ENCODE results near the gene STXBP6.
"Not testable (repeated sequence)": the region's sequence is repeated elsewhere in the genome, so short reads cannot be mapped to it uniquely, and the experiment has no call there.

The STXBP6 gene

GRCh38 chr14:24850072-24850471 is 199.9 kb downstream of the STXBP6 start:
- DNase-seq = no peak

DNA sequence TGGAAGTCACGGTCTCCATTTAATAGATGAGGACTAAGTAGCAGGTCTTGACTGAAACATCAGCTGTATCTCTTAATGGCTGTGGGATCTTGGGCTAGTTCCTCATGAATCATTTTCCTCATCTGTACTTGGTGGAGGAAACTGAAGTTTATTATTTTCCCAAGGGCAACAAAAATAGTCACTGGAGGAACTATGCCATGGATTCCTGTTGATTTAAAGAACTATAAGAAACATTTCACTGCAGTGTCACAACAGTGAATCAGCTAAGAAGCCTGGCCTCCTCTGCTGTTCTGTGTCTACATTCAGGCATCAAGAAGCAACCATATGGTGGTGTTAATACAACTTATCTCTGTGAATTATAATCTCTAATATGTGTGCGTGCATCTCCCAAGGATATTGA is 200.5 kb downstream of the STXBP6 start:
- DNase-seq = no peak

DNA sequence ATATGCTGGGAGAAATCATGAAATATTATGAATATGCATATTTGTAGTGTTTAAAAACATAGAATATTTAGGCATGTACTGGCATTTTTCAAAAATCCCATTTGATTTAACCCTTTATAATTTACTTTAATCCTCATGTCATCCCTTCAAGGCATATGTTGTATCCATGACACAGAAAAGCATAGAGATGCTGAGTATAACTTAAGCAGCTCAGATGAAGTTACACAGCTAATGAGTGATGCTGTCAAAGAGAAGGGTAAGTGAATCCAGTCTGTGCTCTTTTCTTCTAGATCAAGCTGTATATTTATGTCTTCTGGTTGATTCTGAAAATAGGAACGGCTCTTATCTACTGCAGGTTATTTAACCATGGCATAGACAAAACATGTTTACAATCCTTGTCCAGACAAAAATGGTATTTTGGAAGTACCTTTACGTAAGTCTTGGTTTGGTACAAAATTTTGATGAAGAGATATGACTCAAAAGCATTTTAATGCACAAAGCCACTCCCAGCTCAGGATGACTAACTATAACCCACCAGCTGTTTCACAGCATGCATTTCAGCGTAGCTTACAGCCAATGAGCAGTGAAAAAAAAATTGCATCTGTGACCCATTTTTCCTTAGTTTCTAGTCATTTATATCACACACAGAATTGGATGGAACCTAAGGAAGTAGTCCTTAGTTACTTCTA is 201.7 kb downstream of the STXBP6 start:
- no peak for DNase-seq

GRCh38 chr14:24847568-24848095 is 202.3 kb downstream of the STXBP6 start:
- DNase-seq = no peak

- no peak for DNase-seq
Measured at GRCh38 chr14:24846261-24846660, 203.7 kb downstream of the STXBP6 start.

GRCh38 chr14:24845851-24846250 is 204.1 kb downstream of the STXBP6 start:
- DNase-seq = no peak

DNA sequence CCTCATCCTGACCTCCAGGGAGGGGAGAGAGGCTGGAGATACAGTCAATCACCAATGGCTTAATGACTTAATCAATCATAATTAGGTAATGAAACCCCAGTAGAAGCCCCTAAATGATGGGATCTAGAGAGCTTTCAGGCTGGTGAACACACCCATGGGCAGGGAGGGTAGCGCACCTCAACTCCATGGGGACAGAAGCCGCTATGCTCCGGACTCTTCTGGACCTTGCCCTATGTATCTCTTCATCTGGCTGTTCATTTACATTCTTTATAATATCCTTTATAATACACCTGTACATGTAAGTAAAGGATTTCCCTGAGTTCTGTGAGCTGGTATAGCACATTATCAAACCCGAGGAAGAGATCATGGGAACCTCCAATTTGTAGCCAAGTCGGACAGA is 205.9 kb downstream of the STXBP6 start:
- DNase-seq = no peak

GRCh38 chr14:24843494-24843893 is 206.5 kb downstream of the STXBP6 start:
- no peak for DNase-seq

DNA sequence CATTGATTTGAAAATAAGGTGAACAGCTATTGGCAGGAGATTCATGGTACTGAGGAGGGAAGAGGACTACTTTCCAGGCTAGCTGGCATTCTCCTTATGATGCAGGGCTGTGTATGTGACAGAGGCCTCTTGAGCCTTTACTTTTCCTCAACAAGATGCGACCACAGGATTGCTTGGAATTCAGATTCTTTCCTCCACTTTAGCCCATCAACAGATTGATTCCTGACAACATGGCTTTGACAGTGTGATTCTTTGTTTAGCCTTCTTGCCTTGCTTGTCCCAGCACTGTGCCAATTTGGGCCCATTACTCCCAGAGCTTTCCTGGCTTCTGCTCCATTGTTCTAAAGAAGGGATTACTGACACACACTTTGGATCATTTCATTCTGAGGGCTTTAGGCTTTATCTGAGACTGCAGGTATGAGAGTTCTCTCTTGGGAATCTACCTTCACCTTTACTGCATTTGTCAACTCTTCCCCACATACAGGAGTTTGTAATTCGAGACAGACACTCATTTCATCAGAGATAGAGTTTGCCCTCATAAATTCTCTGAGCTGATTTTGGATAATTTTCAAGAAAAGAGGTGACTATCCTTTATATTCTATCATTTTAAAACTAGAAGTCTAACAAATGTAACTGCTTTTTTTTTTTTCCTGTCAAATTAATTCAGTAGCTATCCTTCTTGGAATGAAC is 209.6 kb downstream of the STXBP6 start:
- DNase-seq = no peak

GRCh38 chr14:24839617-24840203 is 210.2 kb downstream of the STXBP6 start:
- peak; percentile 34 for DNase-seq

- DNase-seq = no peak
Measured at GRCh38 chr14:24838945-24839616, 210.9 kb downstream of the STXBP6 start.

GRCh38 chr14:24837280-24838046 is 212.5 kb downstream of the STXBP6 start:
- no peak for DNase-seq

GRCh38 chr14:24836324-24836723 is 213.6 kb downstream of the STXBP6 start:
- not testable (repeated sequence) for DNase-seq

GRCh38 chr14:24834956-24835355 is 215.0 kb downstream of the STXBP6 start:
- DNase-seq = no peak

DNA sequence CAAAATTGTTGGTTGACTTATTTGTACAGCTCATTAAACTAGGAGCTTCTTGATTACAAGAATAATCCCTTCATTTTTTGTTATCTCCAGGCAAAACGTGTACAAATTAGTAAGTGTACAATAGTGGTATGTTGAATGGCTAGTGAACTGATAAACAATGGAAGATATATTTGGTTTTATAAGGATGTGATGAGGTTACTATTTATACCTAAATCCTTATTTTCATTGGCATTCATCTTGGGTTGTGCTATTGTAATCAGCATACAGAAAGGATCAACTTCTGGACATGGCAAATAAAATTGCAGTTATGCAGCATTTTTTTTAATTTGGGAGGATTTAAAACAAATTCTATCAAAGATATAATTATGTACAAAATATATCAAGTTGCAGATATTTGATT is 216.6 kb downstream of the STXBP6 start:
- no peak for DNase-seq

GRCh38 chr14:24831677-24832076 is 218.3 kb downstream of the STXBP6 start:
- DNase-seq = no peak

GRCh38 chr14:24829862-24830261 is 220.1 kb downstream of the STXBP6 start:
- no peak for DNase-seq

GRCh38 chr14:24828486-24828885 is 221.5 kb downstream of the STXBP6 start:
- DNase-seq = no peak

- no peak for DNase-seq
Measured at GRCh38 chr14:24826390-24826789, 223.6 kb downstream of the STXBP6 start.

GRCh38 chr14:24820616-24821015 is 229.3 kb downstream of the STXBP6 start:
- DNase-seq = no peak

- no peak for DNase-seq
Measured at GRCh38 chr14:24818823-24819341, 231.1 kb downstream of the STXBP6 start.

DNA sequence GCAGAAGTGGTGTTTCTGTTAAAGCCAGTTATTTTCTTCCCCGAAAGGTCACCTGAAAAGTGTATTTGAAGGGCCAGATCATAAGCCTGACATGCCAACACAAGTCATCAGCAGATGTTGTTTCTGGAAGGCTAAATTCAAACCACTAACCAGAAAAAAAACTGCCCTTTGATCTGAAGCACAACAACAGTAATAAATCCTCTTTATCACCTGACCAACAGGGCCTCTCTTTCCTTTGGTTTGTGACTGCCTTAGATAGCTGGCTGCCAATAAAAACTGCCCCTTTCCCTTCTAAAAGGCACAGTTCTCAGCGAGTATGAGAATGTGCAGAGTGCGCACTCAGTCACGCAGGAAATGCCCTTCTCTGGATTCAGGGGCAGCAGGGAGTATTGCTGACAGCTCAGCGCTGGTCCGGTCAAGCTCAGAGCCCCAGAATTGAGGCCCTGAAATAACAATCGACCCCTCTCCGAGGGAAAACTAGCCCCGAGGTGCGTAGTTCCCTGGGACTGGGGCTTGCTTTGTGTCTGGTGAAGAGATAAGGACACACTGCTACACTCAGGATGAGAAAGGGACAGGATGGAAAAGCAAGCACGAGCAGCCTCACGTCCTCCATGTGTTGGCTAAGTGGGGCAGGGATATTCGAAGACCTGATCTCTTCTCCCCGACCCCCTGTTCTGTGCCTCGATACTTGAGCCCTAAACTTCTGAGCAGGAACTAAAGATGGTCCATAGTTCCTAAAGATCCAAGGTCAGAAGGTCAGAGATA is 231.7 kb downstream of the STXBP6 start:
- DNase-seq = peak; percentile 54

All from NCI-H510A treated with DMSO at 0.1 percent for 48 hours (cell line).